Vagina (tissue), 2 donors: ENCODE data around the gene TMTC2. TPM values are rescaled to one million over a fixed set of nuclear protein-coding genes. Genes with fewer than 3 reads are reported as not detected.

Source experiments
- DNase-seq, 2 donors: peaks; one replicate each; pipeline ENCODE4 v3.0.0-alpha.2; 2017; ENCODE audit errors: extremely low spot score in 2 of 2
- H3K27ac ChIP-seq: fragments of 200-600 bp; sonication (generic); one replicate; pipeline ENCODE4 v1.5.1; 2019
- H3K27me3 ChIP-seq: fragments of 200-600 bp; sonication (generic); one replicate; pipeline ENCODE4 v1.5.1; 2019
- H3K36me3 ChIP-seq, 2 donors: fragments of 200-600 bp; sonication (generic); one replicate each; pipeline ENCODE4 v1.5.1; 2017 to 2019
- H3K4me1 ChIP-seq: fragments of 200-600 bp; sonication (generic); one replicate; pipeline ENCODE4 v1.5.1; 2019
- H3K4me3 ChIP-seq, 2 donors: fragments of 200-600 bp; sonication (generic); 1 replicate in 1 of 2; 2 replicates in 1 of 2; pipeline ENCODE4 v1.5.1; 2016 to 2019
- H3K9me3 ChIP-seq: fragments of 200-600 bp; sonication (generic); one replicate; pipeline ENCODE4 v1.5.1; 2019
- CTCF ChIP-seq, 3 experiments: fragments of 450-650 bp in 2 of 3; fragments of 200-600 bp in 1 of 3; sonication (generic) in 1 of 3; IDR thresholded peaks; one replicate each; pipeline ENCODE4 v1.5.1; 2017 to 2019; ENCODE audit warnings: antibody characterized with exemption in 3 of 3, mild to moderate bottlenecking in 2 of 3, moderate library complexity in 2 of 3
- POLR2A ChIP-seq, 2 donors: fragments of 450-650 bp; IDR thresholded peaks; one replicate each; pipeline ENCODE4 v1.6.1; 2017; ENCODE audit warnings: antibody characterized with exemption in 2 of 2, mild to moderate bottlenecking in 2 of 2, moderate library complexity in 2 of 2
- POLR2AphosphoS5 ChIP-seq, 2 donors: sonication (generic); formaldehyde crosslinking; IDR thresholded peaks; one replicate each; pipeline ENCODE4 v1.9.0; 2017; ENCODE audit warnings: antibody characterized with exemption in 2 of 2, mild to moderate bottlenecking in 2 of 2, low read depth in 1 of 2; ENCODE audit not compliant: insufficient read depth in 1 of 2
- intact Hi-C: fragments of 100-400 bp; cut with DNase I; formaldehyde crosslinking; loops from one replicate; pipeline ENCODE4 v1.15.1; 2023
- total RNA-seq: library from RNA; depleted of rRNA; stranded (reverse); fragments of >200 nt; gene quantifications from one replicate; pipeline ENCODE4 v1.2.3, GENCODE V29; 2016

The TMTC2 gene
- total RNA-seq, 1 donor from 2014 or later: 15.5 TPM

- no peaks in the 10 kb centered on the region for H3K27me3 ChIP-seq
- no peak for DNase-seq
- H3K27ac ChIP-seq: no peak overlapping the region
- no peak overlapping the region for H3K4me3 ChIP-seq
- H3K36me3 ChIP-seq: no peaks in the 10 kb centered on the region
- no peaks in the 10 kb centered on the region for H3K4me1 ChIP-seq
- H3K9me3 ChIP-seq: no peaks in the 10 kb centered on the region
- intact Hi-C loops: no loop called here
- TF ChIP-seq POLR2A (IDR thresholded peaks at IDR 0.05) (no peak), CTCF (IDR thresholded peaks at IDR 0.05) (no peak), POLR2AphosphoS5 (IDR thresholded peaks at IDR 0.05; ENCODE audit: insufficient read depth in 1 of 2, low read depth in 1 of 2) (no peak)
Measured at GRCh38 chr12:83145325-83145840, 458.7 kb downstream of the TMTC2 start.

GRCh38 chr12:83147341-83147740, 460.6 kb downstream of the TMTC2 start:
- Histone ChIP-seq H3K36me3 (no peaks in the 10 kb centered on the region), H3K27me3 (no peaks in the 10 kb centered on the region), H3K9me3 (no peaks in the 10 kb centered on the region), H3K4me1 (no peaks in the 10 kb centered on the region), H3K27ac (no peak overlapping the region), H3K4me3 (no peak overlapping the region)
- no peak for TF ChIP-seq POLR2A (IDR thresholded peaks at IDR 0.05)
- no peak for TF ChIP-seq CTCF (IDR thresholded peaks at IDR 0.05)
- no peak for TF ChIP-seq POLR2AphosphoS5 (IDR thresholded peaks at IDR 0.05; ENCODE audit: insufficient read depth in 1 of 2, low read depth in 1 of 2)
- intact Hi-C loops: no loop called here
- DNase-seq: no peak

- Histone ChIP-seq H3K4me3 (no peak overlapping the region), H3K27me3 (no peaks in the 10 kb centered on the region), H3K36me3 (no peaks in the 10 kb centered on the region), H3K27ac (no peak overlapping the region), H3K4me1 (no peaks in the 10 kb centered on the region), H3K9me3 (no peaks in the 10 kb centered on the region)
- intact Hi-C loops: no loop called here
- no peak for TF ChIP-seq POLR2A (IDR thresholded peaks at IDR 0.05)
- TF ChIP-seq POLR2AphosphoS5 (IDR thresholded peaks at IDR 0.05; ENCODE audit: insufficient read depth in 1 of 2, low read depth in 1 of 2): no peak
- TF ChIP-seq CTCF (IDR thresholded peaks at IDR 0.05): no peak
- DNase-seq: no peak
Measured at GRCh38 chr12:83149987-83150386, 463.3 kb downstream of the TMTC2 start.

- Histone ChIP-seq H3K27ac (no peak overlapping the region), H3K4me3 (no peak overlapping the region), H3K27me3 (no peaks in the 10 kb centered on the region), H3K36me3 (no peaks in the 10 kb centered on the region), H3K4me1 (no peaks in the 10 kb centered on the region), H3K9me3 (no peaks in the 10 kb centered on the region)
- no peak for DNase-seq
- intact Hi-C loops: no loop called here
- TF ChIP-seq CTCF (IDR thresholded peaks at IDR 0.05) (no peak), POLR2A (IDR thresholded peaks at IDR 0.05) (no peak), POLR2AphosphoS5 (IDR thresholded peaks at IDR 0.05; ENCODE audit: insufficient read depth in 1 of 2, low read depth in 1 of 2) (no peak)
Measured at GRCh38 chr12:83150465-83151189, 463.9 kb downstream of the TMTC2 start.

- Histone ChIP-seq H3K9me3 (no peaks in the 10 kb centered on the region), H3K27me3 (no peaks in the 10 kb centered on the region), H3K4me1 (no peaks in the 10 kb centered on the region), H3K36me3 (no peaks in the 10 kb centered on the region), H3K4me3 (no peak overlapping the region), H3K27ac (no peak overlapping the region)
- DNase-seq: no peak
- TF ChIP-seq POLR2A (IDR thresholded peaks at IDR 0.05): no peak
- no peak for TF ChIP-seq POLR2AphosphoS5 (IDR thresholded peaks at IDR 0.05; ENCODE audit: insufficient read depth in 1 of 2, low read depth in 1 of 2)
- intact Hi-C loops: no loop called here
Measured at GRCh38 chr12:83153177-83153576, 466.5 kb downstream of the TMTC2 start.
